ENCODE measurements around the gene TBXT. TPM values are rescaled to one million over a fixed set of nuclear protein-coding genes. Genes with fewer than 3 reads are reported as not detected.

The TBXT gene, protein sequence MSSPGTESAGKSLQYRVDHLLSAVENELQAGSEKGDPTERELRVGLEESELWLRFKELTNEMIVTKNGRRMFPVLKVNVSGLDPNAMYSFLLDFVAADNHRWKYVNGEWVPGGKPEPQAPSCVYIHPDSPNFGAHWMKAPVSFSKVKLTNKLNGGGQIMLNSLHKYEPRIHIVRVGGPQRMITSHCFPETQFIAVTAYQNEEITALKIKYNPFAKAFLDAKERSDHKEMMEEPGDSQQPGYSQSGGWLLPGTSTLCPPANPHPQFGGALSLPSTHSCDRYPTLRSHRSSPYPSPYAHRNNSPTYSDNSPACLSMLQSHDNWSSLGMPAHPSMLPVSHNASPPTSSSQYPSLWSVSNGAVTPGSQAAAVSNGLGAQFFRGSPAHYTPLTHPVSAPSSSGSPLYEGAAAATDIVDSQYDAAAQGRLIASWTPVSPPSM
- total RNA-seq, result not detected
- not detected for polyA plus RNA-seq (ENCODE audit: insufficient read depth in 1 of 8, insufficient read length in 8 of 8, low replicate concordance in 1 of 8)
- long read RNA-seq, donor 1, result 0 reads
- long read RNA-seq, donor 2, result 0 reads
- long read RNA-seq, donor 3, result 0 reads
- long read RNA-seq, donor 4, result 0 reads
- long read RNA-seq, donor 5, result 0 reads
- long read RNA-seq, donor 6, result 0 reads
- long read RNA-seq, donor 7, result 0 reads
- long read RNA-seq, donor 8, result 0 reads
- long read RNA-seq, donor 9, result 0 reads
- long read RNA-seq, donor 10, result 0 reads
- long read RNA-seq, donor 11, result 0 reads

DNA sequence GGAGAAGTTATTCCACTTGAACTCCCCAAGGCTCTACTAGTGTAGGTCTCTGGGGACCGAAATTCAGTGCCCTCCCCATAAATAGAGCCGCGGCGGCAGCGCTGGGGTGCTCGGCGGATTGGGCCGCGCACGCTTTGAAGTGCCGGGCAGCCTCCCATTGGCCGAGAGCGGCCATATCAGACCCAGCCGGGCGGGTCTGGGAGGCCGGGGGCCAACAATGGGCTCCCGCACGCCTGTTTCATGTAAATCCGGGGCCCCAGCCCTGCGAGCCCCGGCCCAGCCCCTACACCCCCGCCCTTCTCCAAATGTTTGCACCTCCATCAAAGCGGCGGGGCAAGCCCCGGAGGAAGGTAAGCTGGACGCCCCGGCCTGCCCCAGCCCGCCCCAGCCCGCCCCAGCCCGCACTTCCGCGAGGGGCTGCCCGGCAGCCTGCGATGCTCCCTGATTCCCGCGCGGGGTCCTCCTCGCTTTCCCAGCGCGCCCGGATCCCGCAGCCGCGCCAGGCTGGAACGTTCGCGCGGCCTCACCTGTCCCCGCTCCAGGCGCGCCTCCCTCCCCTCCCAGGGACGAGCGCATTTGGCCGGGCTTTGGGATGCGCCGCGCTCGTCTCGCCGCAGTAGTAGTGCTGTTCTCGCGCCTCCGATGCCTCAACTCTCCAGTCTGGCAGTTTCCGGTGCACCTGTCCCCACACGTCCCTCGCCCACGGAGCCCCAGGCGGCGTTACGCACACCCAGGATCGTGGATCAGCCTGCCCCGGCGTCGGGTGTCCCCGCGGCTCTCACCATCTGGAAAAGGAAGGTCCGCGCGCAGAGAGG, at the start of gene TBXT:
Gene TBXT (minus strand): TSS at position 51 of the 815 bp plus-strand sequence. CDS start 260 bp downstream, outside the sequence.
- Histone ChIP-seq H3K27me3 (ENCODE audit: control insufficient read depth, insufficient read depth, low read length) (peaks cover 91% of the 10 kb centered on the region), H3K36me3 (ENCODE audit: control insufficient read depth, insufficient read depth, low read length) (no peaks in the 10 kb centered on the region), H3K9me3 (replicated peaks; ENCODE audit: control insufficient read depth, low read depth, low read length) (no peaks in the 10 kb centered on the region), H3K4me1 (ENCODE audit: control insufficient read depth, insufficient read depth, low read length) (peaks cover 26% of the 10 kb centered on the region), H3K4me3 (ENCODE audit: low read length) (peak within 1 kb of the TSS; percentile 29), H3K27ac (ENCODE audit: low read length) (no peak within 1 kb of the TSS)
- no peak for DNase-seq
- WGBS (ENCODE audit: insufficient coverage), result under 1% methylated on average over 76 of the region's 79 CpGs

DNA sequence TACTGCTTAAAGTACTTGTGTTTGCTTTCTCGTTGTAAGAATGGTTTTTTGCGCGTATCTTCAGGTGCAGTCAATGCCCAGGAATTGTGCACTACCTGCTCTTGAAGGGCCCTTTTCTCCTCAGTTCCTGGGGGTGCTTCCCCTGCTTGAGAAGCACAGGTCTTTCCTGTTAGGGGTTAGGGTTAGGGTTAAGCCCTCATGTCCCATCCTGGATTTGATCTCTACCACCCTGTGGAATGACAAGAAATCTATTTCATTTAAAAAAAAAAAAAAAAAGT, 39.6 kb upstream of the TBXT start:
- no peaks in the 10 kb centered on the region for H3K4me1 ChIP-seq (ENCODE audit: control insufficient read depth, insufficient read depth, low read length)
- no peak for DNase-seq
- H3K27me3 ChIP-seq (ENCODE audit: control insufficient read depth, insufficient read depth, low read length), result peaks cover 8% of the 10 kb centered on the region
- H3K9me3 ChIP-seq (replicated peaks; ENCODE audit: control insufficient read depth, low read depth, low read length), result no peaks in the 10 kb centered on the region
- no peak overlapping the region for H3K4me3 ChIP-seq (ENCODE audit: low read length)
- no CpG with 5 or more reads among the region's 3 CpGs for WGBS (ENCODE audit: insufficient coverage)
- H3K27ac ChIP-seq (ENCODE audit: low read length), result no peak overlapping the region
- H3K36me3 ChIP-seq (ENCODE audit: control insufficient read depth, insufficient read depth, low read length), result no peaks in the 10 kb centered on the region

DNA sequence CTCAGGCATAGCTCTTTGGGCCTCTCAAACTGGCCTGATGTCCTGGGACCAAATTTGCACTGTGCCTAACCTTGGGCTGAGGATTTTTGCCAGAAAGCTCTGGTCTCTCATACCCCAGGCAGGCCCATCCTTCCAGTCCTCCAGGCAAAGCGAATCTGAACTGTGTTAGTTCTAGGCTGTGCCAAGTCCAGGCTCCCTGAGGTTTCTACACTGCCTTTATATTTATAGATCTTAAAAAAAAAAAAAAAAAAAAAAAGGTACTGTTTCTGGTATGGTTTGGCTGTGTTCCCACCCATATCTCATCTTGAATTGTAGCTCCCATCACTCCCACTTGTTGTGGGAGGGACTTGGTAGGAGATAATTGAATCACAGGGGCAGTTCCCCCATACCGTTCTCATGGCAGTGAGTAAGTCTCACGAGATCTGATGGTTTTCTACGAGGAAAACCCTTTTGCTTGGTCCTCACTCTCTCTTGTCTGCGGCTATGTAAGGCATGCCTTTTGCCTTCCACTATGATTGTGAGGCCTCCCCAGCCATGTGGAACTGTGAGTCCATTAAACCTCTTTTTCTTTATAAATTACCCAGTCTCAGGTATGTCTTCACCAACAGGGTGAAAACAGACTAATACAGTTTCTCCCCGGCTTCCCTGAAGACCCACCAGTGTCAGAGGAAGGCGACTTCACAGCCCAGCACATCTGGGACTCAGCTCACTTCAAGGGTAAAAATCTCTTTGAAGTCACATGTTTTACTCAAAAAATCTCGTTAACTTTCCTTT, 39.0 kb upstream of the TBXT start:
- peak; percentile 11 for DNase-seq
- WGBS (ENCODE audit: insufficient coverage), result 57% methylated on average over 5 of the region's 8 CpGs
- Histone ChIP-seq H3K27me3 (ENCODE audit: control insufficient read depth, insufficient read depth, low read length) (peaks cover 8% of the 10 kb centered on the region), H3K4me1 (ENCODE audit: control insufficient read depth, insufficient read depth, low read length) (peaks cover 2% of the 10 kb centered on the region), H3K4me3 (ENCODE audit: low read length) (no peak overlapping the region), H3K9me3 (replicated peaks; ENCODE audit: control insufficient read depth, low read depth, low read length) (no peaks in the 10 kb centered on the region), H3K27ac (ENCODE audit: low read length) (no peak overlapping the region), H3K36me3 (ENCODE audit: control insufficient read depth, insufficient read depth, low read length) (no peaks in the 10 kb centered on the region)

DNA sequence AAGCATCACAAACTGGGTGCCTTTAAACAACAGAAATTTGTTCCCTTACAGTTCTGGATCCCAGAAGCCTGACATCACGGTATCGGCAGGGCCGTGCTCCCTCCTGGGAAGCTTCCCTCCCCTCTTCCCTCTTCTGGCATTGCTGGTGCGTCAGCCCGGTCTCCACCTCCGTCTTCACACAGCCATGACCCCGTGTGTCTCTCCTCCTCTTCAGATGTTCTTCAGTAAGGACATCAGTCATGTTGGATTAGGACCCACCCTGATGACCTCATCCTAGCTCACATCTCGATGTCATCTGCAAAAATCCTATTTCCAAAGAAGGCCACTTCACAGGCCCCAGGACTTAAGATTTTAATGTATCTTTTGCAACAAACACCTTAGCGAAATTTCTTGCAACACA, 38.4 kb upstream of the TBXT start:
- 65% methylated on average over 9 of the region's 9 CpGs for WGBS (ENCODE audit: insufficient coverage)
- Histone ChIP-seq H3K36me3 (ENCODE audit: control insufficient read depth, insufficient read depth, low read length) (no peaks in the 10 kb centered on the region), H3K9me3 (replicated peaks; ENCODE audit: control insufficient read depth, low read depth, low read length) (no peaks in the 10 kb centered on the region), H3K4me3 (ENCODE audit: low read length) (no peak overlapping the region), H3K27ac (ENCODE audit: low read length) (no peak overlapping the region), H3K27me3 (ENCODE audit: control insufficient read depth, insufficient read depth, low read length) (peaks cover 8% of the 10 kb centered on the region), H3K4me1 (ENCODE audit: control insufficient read depth, insufficient read depth, low read length) (peaks cover 4% of the 10 kb centered on the region)
- DNase-seq, result peak; percentile 64

DNA sequence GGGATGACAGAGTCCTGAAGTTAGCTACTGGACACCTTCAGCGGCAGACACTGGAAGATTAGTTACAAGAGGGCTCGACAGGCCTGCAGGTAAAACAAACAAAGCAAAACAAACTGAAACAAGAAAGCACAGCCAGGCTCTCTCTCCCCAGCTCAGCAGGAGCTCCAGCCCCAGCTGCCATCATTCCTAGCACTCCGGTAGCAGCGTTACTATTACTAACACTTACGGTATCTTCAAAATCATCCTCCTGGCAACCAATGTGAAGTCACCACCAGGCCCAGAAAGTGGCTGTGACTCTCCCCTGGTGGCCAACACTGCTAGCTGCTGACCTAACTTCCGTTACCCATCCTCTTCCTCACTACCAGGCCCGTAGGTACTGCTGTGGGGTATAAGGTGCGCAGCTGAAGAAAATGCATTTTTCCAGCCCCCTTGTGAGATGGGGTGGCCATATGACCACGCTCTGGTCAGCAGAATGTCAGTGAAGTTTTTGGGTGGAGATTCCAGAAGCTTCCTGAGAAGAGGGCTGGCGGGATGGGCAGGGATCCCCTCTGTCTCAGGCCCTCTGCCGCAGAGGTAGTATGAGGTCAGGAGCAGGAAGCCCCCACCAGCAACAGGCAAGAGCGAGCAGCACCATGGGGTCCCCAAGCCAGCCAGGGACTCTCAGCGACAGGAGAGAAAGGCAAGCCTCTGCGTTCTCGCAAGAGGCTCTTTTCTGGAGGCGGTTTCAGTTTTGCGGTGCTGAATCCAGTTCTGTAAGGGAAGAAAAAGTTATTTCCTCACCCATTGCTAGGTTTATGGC, 37.4 kb upstream of the TBXT start:
- 73% methylated on average over 10 of the region's 17 CpGs for WGBS (ENCODE audit: insufficient coverage)
- H3K4me3 ChIP-seq (ENCODE audit: low read length), result no peak overlapping the region
- H3K27me3 ChIP-seq (ENCODE audit: control insufficient read depth, insufficient read depth, low read length), result peaks cover 8% of the 10 kb centered on the region
- DNase-seq, result no peak
- no peaks in the 10 kb centered on the region for H3K9me3 ChIP-seq (replicated peaks; ENCODE audit: control insufficient read depth, low read depth, low read length)
- no peak overlapping the region for H3K27ac ChIP-seq (ENCODE audit: low read length)
- H3K36me3 ChIP-seq (ENCODE audit: control insufficient read depth, insufficient read depth, low read length), result no peaks in the 10 kb centered on the region
- peaks cover 4% of the 10 kb centered on the region for H3K4me1 ChIP-seq (ENCODE audit: control insufficient read depth, insufficient read depth, low read length)

DNA sequence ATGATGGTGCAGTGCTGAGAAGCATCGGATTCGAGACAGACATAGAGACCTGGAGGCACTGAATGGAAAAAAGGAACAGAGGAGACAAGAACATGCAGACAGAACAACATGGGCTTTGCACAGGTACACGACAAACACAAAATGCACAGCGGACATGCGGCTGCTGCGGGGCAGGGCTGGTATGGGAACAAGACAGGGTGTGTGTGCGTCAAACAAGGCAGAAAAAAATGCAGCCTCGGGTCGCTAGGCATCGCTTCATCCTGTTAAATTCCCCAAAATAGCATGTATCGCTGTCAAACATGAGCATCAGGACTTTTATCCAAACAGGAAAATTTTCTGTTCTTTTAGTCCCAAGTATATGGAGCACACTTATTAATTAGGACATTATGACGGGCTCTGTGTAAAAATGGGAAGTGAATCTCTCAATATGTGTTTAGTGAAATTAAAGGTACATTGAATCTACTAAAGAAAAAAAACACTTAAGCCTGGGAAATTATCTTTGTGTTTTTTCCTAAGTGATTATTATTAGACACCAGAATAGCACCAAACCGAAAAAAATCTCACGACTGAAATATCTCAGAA, 36.1 kb upstream of the TBXT start:
- Histone ChIP-seq H3K36me3 (ENCODE audit: control insufficient read depth, insufficient read depth, low read length) (no peaks in the 10 kb centered on the region), H3K9me3 (replicated peaks; ENCODE audit: control insufficient read depth, low read depth, low read length) (no peaks in the 10 kb centered on the region), H3K27ac (ENCODE audit: low read length) (no peak overlapping the region), H3K4me3 (ENCODE audit: low read length) (no peak overlapping the region), H3K4me1 (ENCODE audit: control insufficient read depth, insufficient read depth, low read length) (peaks cover 4% of the 10 kb centered on the region), H3K27me3 (ENCODE audit: control insufficient read depth, insufficient read depth, low read length) (peaks cover 6% of the 10 kb centered on the region)
- DNase-seq, result no peak
- WGBS (ENCODE audit: insufficient coverage), result 83% methylated on average over 9 of the region's 14 CpGs

DNA sequence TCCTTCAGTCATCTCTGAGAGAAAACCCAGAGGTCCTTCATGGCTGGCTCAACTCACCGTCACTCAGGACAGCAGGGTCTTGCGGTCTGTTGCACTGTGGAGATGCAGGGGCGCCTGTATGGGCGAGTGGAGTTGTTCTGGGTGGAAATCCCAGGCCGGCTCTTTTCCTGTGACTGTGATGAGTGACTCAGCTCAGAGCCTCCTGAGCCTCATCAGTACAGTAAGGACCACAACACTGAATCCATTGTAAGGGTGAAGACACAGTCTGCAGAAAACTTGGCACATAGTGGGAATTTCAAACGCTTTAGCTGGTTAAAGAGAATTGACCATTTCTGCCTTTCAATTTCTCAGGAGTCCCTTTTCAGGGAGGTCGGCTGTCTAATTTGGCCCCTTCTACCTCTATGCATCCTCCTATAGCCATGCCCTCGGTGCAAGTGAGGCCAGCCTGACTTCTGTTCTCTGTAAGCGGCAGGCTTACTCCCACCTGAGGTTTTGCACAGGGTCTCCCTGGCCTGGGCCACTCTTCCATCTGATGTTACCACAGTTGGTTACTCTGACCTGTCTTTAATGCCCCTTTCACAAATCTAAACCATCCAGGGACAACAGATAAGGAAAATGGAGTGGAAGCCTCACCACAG, 35.5 kb upstream of the TBXT start:
- H3K36me3 ChIP-seq (ENCODE audit: control insufficient read depth, insufficient read depth, low read length), result no peaks in the 10 kb centered on the region
- no peak overlapping the region for H3K4me3 ChIP-seq (ENCODE audit: low read length)
- H3K9me3 ChIP-seq (replicated peaks; ENCODE audit: control insufficient read depth, low read depth, low read length), result no peaks in the 10 kb centered on the region
- peaks cover 4% of the 10 kb centered on the region for H3K4me1 ChIP-seq (ENCODE audit: control insufficient read depth, insufficient read depth, low read length)
- WGBS (ENCODE audit: insufficient coverage), result 83% methylated on average over 3 of the region's 9 CpGs
- peaks cover 6% of the 10 kb centered on the region for H3K27me3 ChIP-seq (ENCODE audit: control insufficient read depth, insufficient read depth, low read length)
- no peak overlapping the region for H3K27ac ChIP-seq (ENCODE audit: low read length)
- no peak for DNase-seq

DNA sequence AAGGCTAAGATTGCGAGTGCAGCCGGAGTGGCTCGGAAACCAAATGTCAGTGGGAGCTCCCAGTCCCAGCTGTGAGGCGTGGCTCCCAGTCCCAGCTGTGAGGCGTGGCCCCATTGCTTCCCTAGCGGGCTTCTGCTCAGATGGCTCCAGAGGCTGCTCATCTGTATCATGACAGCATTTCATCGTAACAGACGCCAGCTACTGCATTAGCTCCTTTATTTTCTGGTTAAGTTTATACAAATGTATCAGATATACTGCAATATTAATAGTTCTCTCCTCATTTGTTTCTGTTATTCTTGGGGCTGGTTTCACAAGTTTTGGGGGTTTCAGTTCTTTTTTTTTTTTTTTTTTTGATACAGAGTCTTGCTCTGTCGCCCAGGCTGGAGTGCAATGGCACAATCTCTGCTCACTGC, 34.7 kb upstream of the TBXT start:
- DNase-seq, result peak; percentile 66
- WGBS (ENCODE audit: insufficient coverage), result 52% methylated on average over 5 of the region's 9 CpGs
- no peak overlapping the region for H3K4me3 ChIP-seq (ENCODE audit: low read length)
- H3K9me3 ChIP-seq (replicated peaks; ENCODE audit: control insufficient read depth, low read depth, low read length), result no peaks in the 10 kb centered on the region
- H3K4me1 ChIP-seq (ENCODE audit: control insufficient read depth, insufficient read depth, low read length), result peaks cover 4% of the 10 kb centered on the region
- peaks cover 5% of the 10 kb centered on the region for H3K27me3 ChIP-seq (ENCODE audit: control insufficient read depth, insufficient read depth, low read length)
- no peak overlapping the region for H3K27ac ChIP-seq (ENCODE audit: low read length)
- no peaks in the 10 kb centered on the region for H3K36me3 ChIP-seq (ENCODE audit: control insufficient read depth, insufficient read depth, low read length)
